Measurements from ENCODE around the gene IFI30.

The IFI30 gene

DNA sequence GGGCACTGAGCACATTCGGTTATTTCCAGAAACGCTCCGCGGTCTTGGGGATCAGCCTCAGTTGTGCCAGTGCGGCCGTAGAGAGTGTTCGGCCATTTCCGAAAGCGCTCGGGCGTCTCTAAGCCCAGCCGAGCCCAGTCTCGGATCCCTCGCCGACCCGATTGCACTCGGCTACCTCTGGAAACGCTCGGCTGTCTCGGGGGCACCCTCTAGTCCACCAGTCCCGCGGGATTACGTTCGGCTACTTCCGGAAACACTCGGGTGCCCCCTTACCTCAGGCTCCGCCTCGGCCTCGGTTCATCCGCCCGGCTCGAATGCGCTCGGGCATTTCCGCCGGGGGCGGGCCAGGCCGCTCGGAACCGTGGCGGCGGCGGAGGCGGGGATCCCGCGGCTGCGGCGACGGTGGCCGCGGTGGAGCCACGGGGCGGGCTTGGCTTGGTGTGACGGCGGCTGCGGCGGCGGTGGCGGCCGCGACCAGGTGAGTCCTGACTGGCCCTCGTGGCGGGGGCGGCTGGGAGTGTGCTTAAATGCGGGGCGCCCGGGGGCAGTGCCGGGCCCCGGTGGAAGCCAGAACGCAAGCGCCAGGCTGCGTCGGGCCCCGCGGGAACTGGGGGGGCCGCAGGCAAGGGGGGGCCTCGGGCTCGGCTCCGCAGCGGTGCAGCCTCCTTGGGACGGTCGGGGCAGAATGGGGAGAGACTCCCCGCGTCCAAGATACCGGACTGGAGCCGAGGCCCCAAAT is 20.6 kb upstream of the IFI30 start, which contains the start of gene PIK3R2:
PIK3R2 (plus strand) TSS at position 347 of the 739 bp plus-strand sequence. CDS start 2,717 bp downstream, outside the sequence.
- DNase-seq, result peak; percentile 99

DNA sequence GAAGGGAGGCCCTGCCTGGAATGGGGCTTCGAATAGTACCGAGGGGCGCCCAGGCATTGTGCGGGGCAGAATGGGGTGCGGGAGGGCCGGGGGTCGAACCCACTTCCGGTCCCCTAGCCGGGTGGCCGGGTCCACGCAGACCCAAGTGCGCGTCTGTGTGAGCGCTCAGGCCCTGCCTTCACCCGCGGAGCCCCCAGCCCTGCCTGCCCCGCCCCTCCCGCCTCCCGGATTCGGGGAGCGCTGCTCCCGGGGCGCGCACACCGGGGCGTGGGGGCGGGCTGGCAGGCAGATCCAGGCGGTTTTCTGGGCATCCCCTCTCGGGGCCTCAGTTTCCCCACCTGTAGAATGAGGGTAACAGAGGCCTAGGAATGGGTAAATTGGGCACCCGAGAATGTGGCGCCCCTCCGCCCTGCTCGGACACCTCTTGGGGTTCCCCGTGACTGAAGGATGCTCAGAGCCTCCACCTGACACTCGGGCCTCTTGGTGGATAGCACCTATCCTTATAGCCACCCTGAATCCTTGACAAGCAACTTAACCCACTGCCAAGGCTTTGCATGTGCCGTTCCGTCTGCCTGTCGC is 20.0 kb upstream of the IFI30 start:
- peak; percentile 18 for DNase-seq

DNA sequence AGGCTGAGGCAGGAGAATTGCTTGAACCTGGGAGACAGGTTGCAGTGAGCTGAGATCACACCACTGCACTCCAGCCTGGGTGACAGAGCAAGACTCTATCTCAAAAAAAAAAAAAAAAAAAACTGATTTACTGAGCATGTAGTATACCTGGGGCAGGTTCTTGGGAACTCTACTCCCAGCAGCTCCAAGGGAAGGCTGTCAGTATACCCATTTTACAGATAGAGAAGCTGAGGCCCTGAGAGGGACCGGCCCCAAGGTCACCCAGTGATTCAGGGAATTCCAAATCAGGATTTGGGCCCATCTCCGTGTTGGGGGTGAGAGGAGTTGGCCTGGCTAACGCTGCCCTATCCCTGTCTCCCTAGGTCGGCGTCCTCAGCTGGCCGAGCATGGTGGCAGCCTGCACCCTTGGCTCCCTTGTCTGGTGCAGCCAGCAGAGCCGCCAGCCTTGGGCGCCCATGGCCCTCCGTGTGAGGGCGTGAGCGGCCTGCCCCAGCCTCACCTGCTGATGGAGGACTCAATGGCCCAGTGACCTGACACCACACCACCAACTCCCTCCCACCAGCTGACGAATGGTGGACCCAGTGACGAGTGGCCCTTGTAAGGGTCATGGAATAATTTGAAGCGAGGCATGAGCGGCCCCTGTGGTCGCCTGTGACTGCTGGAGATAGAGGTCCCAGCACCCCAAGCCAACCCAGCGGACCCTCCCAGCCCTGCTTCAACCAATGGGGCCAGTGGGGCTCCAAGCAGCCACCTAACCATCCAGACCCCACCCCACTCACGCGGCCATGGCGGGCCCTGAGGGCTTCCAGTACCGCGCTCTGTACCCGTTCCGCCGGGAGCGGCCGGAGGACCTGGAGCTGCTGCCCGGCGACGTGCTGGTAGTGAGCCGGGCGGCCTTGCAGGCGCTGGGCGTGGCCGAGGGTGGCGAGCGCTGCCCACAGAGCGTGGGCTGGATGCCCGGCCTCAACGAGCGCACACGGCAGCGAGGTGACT is 18.2 kb upstream of the IFI30 start:
- DNase-seq, result no peak

DNA sequence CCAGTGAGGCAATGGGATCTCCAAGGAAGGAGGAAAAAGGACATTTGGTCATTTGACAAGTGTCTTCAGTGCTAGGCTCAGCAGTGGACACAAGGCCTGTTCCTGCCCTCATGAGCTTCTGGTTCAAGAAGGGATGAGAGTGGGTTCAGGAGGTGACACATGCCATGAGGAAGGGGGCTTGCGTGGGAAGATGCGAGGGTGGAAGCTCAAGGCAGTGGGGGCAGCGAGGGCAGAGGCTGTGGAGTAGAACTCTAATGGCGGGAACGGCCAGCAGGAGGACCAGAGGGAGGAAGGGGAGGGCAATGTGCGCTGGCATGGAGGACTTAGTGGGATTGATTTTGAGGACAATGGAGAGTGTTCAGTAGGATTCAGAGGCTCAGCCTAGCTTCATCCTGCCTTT is 17.3 kb upstream of the IFI30 start:
- DNase-seq, result no peak

DNA sequence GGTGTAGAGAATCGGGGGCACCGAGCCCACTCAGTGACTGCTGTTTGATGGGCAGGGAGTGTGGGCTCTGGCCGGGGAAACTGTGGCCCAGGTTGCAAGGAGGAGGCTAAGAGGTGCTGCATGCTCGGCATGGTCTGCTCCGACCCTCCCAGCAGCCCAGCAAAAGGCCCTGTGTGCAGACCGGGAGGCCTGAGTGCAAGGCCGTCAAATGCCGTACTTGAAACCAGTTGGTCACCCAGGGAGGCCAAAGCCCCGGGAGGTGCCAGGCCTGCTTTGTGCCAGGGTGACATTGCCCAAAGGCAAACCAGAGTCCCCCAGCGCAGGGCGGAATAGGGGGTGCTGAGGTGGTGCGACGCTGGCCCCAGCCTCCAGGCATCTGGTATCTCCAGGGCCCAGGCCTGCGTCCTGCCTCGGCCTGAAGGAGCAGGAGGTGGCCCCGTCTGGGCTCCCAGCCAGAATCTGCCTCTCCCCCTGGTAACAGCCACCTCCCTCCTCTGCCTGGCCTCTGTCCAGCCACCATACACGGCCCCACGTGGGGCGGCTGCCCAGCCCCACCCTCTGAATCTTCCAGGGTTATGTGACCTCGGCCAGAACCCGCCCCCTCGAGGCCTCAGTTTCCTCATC is 16.7 kb upstream of the IFI30 start:
- DNase-seq, result peak; percentile 65

DNA sequence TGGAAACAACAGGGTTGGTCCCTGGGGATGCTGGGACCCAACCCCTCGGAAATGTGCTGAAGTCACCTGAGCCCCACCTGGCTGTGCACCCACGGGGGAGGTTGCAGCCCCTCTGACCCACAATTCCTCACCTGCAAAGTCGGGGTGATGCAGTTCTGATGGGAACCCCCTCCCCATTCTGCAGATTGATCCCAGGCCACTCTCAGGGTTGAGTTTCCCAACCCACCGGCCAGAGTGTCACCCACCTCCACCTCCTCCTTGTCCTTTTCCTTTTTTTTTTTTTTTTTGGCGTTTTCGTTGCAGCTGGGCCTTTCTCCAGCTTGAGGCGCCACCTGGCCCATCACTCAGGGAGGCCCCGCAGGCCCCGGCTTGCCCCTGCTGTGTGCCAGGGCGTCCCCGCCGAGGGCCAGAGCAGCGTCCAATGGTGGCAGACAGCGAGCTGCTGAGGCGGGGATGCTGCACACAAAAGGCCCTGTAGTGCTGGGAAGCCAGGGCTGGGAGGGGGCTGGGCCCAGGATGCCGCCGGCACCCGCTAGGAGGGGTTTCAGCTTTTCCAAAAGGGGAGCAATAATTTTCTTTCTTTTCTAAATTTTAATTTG is 16.0 kb upstream of the IFI30 start:
- DNase-seq, result no peak

DNA sequence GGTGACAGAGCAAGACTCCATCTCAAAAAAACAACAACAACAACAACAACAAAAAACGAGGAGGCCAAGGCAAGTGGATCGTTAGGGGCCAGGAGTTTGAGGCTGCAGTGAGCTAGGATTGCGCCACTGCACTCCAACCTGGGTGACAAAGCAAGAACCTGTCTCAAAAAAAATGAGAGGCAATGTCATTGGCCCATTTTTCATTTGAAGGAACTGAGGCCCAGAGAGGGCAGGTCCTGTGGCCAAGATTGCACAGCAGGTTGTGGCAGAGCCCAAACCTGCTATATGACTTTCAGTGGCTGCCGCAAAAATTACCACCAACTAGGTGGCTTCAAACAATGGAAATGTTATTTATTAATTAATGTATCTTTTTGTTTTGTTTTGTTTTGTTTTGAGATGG is 15.1 kb upstream of the IFI30 start:
- DNase-seq, result no peak

DNA sequence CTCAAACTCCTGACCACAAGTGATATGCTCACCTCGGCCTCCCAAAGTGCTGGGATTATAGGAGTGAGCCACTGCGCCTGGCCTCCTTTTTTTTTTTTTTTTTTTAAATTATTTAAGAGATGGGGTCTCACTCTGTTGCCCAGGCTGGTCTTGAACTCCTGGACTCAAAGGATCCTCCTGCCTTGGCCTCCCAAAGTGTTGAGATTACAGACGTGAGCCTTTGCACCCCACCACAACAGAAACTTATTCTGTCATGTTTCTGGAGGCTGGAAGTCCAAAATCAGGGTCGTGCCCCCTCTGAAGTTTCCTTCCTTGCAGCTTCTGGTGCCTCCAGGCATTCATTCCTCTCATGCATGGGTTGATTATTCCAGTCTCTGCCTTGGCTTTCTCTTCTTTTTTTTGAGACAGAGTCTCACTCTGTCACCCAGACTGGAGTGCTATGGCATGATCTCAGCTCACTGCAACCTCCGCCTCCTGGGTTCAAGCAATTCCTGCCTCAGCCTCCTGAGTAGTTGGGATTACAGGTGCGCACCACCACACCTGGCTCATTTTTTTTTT is 14.5 kb upstream of the IFI30 start:
- DNase-seq, result peak; percentile 22

DNA sequence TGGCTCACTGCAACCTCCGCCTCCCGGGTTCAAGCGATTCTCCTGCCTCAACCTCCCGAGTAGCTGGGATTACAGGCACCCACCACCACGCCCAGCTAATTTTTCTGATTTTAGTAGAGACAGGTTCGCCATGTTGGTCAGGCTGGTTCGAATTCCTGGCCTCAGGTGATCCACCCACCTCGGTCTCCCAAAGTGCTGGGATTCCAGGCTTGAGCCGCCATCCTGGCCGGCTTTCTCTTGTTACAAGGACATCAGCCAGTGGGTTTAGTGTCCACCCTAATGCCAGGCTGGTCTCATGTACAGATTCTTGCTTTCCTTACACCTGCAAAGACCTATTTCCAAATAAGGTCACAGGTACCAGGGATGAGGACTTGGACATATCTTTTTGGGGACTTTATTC is 13.8 kb upstream of the IFI30 start:
- DNase-seq, result no peak

DNA sequence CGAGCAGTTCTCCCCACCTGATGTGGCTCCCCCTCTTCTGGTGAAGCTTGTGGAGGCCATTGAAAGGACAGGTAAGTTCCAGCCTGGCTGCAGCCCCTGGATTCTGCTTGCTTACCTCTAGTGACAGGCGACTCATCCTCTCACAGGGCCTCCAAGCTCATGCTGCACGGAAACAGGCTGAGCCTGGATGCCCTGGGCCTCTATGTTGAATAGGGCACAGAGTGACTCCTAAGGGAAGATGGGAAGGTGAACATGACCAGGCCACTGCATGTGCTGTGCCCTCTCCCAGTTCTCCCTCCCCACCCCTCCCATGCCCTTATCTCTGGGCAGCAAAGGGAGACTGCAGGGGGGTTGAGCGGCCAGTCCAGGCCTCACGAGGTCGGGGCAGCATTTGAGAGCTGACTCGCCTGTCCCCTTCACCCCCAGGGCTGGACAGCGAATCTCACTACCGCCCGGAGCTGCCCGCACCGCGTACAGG is 13.1 kb upstream of the IFI30 start:
- no peak for DNase-seq

DNA sequence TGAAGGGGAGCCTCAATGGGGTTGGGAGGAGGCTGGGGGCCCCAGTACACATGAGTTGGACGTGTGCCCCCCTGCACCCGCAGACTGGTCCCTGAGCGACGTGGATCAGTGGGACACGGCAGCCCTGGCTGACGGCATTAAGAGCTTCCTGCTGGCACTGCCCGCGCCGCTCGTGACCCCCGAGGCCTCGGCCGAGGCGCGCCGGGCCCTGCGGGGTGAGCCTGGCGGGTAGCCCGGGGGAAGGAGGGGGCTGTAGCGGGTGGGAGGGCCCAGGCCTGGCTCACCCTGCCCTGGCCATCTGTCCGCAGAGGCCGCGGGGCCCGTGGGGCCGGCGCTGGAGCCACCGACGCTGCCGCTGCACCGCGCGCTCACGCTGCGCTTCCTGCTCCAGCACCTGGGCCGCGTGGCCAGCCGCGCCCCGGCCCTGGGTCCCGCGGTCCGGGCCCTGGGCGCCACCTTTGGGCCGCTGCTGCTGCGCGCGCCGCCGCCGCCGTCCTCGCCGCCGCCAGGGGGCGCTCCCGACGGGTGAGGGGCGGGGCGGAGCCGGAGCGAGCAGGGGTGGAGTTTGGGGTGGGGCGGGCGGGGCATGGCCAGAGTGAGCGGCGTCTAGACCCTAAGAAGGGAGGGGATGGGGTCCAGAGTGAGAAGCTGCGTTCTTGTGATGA is 12.5 kb upstream of the IFI30 start:
- DNase-seq, result peak; percentile 67

DNA sequence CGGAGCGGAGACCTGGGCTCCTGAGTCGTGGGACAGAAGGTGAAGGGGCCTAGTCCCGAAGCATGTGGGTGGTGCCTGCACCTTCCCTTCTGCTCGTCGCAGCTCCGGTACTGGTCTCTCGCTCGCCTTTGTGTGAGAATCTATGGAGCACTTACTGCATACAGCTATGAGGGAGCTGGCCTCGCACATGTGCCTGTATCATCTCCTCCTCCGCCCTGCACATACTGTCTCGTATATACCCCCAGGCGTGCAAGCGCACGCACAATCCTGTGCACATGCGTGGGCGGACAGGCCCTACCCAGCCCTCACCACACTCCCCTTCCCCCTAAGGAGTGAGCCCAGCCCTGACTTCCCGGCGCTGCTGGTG is 12.0 kb upstream of the IFI30 start:
- no peak for DNase-seq

DNA sequence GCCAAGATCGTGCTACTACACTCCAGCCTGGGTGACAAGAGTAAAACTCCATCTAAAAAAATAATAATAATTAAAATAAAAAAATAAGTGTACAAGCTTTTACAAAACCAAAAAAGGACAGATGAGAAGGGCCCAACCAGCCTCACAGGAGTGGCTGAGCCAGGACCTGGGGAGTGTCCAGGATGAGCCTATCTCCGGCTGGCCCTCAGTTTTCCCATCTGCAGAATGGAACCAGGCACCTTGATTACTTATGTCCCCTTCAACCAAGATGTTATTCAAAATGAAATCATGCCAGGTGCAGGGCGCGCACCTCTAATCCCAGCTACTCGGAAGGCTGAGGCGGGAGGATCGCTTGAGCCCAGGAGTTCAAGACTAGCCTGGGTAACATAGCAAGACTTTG is 9.5 kb upstream of the IFI30 start:
- no peak for DNase-seq

DNA sequence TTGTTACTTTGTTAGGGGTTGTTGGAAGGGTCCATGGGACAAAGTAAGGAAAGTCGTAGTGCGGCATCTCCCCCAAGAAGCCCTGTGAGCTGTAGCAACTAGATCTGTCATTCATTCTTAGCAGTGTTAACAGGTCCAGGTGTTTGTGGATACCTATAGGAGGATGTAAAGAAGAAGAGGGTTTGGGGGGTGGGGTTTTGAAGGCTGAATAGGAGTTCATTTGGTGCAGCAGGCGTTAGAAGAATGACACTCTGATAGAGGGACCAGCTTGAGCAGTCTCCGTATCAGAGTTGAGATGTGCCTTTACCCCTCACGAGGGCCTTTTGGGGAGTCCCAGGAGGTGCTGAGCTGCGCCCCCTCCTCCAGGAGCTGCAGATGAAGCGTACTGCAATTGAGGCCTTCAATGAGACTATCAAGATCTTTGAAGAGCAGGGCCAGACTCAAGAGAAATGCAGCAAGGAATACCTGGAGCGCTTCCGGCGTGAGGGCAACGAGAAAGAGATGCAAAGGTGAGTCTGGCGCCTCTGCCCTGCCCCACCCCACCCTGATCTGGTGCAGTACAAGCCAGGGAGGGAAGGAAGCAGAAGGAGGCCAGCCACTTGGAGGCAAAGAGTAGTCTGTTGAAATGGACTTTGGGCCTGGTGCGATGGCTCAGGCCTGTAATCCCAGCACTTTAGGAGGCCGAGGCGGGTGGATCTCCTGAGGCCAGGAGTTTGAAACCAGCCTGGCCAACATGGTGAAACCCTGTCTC is 7.6 kb upstream of the IFI30 start:
- no peak for DNase-seq

DNA sequence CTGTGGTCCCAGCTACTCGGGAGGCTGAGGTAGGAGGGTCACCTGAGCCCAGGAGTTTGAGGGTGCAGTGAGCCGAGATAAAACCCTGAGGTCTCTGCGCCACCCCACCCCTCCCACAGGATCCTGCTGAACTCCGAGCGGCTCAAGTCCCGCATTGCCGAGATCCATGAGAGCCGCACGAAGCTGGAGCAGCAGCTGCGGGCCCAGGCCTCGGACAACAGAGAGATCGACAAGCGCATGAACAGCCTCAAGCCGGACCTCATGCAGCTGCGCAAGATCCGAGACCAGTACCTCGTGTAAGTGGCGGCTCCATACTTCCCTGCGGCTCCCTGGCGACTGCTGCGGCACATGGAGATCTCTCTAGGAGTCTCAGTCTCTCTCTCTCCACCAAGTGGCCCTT is 6.6 kb upstream of the IFI30 start:
- DNase-seq, result no peak

DNA sequence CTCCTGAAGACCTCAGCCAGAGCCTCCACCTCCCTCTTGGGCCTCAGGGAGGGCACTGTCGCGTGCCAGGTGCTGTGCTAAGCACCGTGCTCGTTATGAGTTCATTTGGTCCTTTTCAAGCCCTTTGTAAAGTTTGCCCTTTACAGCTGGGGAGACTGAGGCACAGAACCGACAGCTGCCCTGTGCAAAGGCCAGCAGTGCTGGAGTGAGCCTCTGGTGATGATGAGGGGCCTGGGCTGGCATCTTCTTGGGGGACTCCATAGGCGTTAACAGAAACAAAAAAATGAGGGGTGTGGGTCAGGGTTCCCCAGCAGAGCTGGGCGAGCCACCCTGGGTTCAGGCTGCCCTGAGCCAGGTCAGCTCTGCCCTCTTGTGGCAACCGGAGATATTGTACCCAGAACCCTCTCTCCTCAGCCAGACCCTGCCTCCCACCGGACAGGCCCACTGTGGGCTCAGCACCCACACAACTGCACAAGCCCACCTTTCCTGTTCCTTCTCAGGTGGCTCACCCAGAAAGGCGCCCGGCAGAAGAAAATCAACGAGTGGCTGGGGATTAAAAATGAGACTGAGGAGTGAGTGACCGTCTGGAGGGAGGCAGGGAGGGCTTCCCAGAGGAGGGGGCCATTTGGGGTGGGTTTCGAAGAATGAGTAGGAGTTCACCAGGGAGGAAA is 5.5 kb upstream of the IFI30 start:
- DNase-seq, result peak; percentile 45

DNA sequence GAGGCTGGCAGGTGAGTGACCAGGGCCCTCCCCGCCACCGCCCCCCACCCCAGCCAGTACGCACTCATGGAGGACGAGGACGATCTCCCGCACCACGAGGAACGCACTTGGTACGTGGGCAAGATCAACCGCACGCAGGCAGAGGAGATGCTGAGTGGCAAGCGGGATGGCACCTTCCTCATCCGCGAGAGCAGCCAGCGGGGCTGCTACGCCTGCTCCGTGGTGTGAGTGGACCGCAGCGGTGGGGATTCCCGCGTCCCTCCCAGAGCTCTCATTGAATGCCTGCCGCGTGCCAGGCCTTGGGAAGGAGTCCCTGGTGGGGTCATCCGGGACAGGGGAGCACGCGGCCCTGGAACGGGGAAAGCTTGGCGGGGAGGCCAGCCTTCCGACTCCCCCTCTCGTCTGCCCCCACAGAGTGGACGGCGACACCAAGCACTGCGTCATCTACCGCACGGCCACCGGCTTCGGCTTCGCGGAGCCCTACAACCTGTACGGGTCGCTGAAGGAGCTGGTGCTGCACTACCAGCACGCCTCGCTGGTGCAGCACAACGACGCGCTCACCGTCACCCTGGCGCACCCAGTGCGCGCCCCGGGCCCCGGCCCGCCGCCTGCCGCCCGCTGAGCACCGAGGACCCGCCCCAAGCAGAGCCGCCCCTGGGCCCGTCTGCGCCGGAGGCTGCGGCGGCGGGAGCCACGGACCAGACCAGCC is 4.8 kb upstream of the IFI30 start:
- DNase-seq, result no peak

DNA sequence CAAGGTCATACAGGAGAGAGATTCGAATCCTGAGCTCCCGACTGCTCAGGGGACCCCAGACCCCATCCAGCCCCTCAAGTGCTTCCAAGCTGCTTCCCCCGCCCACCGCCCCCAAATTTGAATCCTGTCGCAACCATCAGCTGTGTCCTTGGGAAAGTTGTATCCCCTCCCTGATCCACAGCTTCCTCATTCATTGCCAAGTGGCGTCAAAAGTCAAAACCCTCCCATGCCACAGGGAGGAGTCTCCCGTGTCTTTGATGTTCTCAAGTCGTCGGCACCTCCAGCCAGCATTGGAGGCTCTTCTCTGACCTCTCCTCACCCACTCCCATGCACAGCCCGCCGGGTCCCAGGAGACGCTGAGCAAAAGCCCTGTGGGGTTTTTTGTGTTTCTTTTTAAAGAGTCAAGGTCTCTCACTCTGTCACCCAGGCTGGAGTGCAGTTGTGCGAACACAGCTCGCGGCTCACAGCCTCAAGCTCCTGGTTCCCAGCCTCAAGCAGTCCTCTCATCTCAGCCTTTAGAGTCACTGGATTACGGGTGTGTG is 2.8 kb upstream of the IFI30 start:
- DNase-seq, result no peak

DNA sequence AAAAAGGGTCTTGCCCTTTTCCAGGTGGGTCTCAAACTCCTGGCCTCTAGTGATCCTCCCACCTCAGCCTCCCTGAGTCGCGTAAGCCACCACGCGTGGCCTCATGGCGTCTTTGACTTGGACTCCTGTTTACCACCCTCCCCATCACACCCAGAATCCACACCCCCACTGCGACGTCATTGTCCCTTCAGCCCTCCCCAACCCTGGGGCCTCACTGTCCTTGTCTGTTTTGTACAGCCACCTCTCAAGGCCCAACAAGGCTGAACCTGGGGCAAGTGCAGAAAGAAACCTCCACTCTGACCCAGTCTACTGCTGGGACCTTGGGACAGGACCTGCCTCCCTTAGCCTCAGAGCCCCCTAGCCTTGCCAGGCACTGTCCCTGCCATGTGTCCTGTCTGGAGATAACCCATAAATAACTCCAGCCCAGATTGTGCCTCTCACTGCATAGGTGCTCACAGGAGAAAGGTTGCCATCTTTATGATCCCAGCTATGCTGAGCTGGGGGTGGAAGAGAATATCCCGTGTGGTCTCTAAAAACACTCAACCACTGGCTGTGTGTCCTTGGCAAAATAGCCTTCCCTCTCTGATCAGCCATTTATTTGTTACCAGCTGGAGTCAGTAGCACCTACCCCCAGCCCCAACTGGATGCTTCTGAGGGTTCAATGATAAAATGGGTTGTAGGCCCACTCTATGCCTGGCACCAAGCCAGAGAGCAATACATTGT is 1.8 kb upstream of the IFI30 start:
- DNase-seq, result no peak

All from EL (cell line).